A549 (cell line): ENCODE data around the gene ANKK1.

ENCODE experiments used
- CEBPB ChIP-seq, 2 experiments: fragments of >200 bp in 1 of 2; sonication (Bioruptor Twin) in 1 of 2; formaldehyde crosslinking in 1 of 2; IDR thresholded peaks; 2 replicates each; pipeline ENCODE4 v1.6.1; 2012 to 2016
- EP300 ChIP-seq, 2 experiments: fragments of >200 bp; sonication (Bioruptor Twin); formaldehyde crosslinking; IDR thresholded peaks; 2 replicates in 1 of 2; 3 replicates in 1 of 2; pipeline ENCODE4 v1.6.1; 2016 to 2017
- HOXA7 ChIP-seq: fragments of 250-450 bp; sonication (Bioruptor Pico); IDR thresholded peaks from 2 replicates; pipeline ENCODE4 v1.5.0; 2020; ENCODE audit warnings: mild to moderate bottlenecking, moderate library complexity
- JUN ChIP-seq, 2 experiments: fragments of >200 bp; sonication (Bioruptor Twin); formaldehyde crosslinking; IDR thresholded peaks; 2 replicates in 1 of 2; 3 replicates in 1 of 2; pipeline ENCODE4 v1.6.1; 2016 to 2017
- SMC3 ChIP-seq: fragments of >200 bp; sonication (Bioruptor Twin); formaldehyde crosslinking; IDR thresholded peaks from 3 replicates; pipeline ENCODE4 v1.6.1; 2018; ENCODE audit warnings: inconsistent platforms
- ZFP36 ChIP-seq: fragments of 450-650 bp; IDR thresholded peaks from 2 replicates; pipeline ENCODE4 v1.6.1; 2014; ENCODE audit warnings: borderline replicate concordance; ENCODE audit not compliant: partially characterized antibody
- TF ChIP-seq, protein P1 (sequence below): fragments of >200 bp; sonication (Bioruptor Twin); formaldehyde crosslinking; IDR thresholded peaks from 3 replicates; pipeline ENCODE4 v1.5.1; 2016
- TF ChIP-seq, protein P2 (sequence below): fragments of 200-600 bp; sonication (generic); IDR thresholded peaks from 2 replicates; pipeline ENCODE4 v1.6.1; 2016; ENCODE audit warnings: antibody characterized with exemption, mild to moderate bottlenecking, moderate library complexity
- TF ChIP-seq, protein P3 (sequence below): fragments of 150-350 bp; IDR thresholded peaks from 2 replicates; pipeline ENCODE4 v1.6.1; 2014; ENCODE audit warnings: low read depth, mild to moderate bottlenecking, low read length
- TF ChIP-seq, protein P4 (sequence below): fragments of 450-650 bp; IDR thresholded peaks from 2 replicates; pipeline ENCODE4 v1.6.1; 2014; ENCODE audit warnings: antibody characterized with exemption

DNA sequence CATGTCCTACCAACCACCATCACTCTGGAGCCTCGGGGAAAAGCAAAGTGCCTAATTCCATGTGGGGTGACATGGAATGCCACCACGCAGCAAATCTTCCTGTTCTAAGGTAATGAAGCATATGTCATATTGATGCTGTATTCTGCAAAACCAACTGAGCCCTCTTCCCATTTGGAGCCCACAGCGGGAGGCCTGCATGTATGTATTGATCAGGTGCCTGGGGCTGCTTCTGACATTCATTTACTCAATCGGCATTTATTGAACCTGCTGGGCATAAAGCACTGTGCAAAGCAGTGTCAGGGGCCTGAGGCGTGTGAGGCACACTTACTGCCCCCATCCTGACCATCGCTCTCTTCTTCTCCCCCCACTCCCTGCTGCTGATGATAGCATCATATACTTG, 39.1 kb downstream of the ANKK1 start:
- TF ChIP-seq, protein P1, sequence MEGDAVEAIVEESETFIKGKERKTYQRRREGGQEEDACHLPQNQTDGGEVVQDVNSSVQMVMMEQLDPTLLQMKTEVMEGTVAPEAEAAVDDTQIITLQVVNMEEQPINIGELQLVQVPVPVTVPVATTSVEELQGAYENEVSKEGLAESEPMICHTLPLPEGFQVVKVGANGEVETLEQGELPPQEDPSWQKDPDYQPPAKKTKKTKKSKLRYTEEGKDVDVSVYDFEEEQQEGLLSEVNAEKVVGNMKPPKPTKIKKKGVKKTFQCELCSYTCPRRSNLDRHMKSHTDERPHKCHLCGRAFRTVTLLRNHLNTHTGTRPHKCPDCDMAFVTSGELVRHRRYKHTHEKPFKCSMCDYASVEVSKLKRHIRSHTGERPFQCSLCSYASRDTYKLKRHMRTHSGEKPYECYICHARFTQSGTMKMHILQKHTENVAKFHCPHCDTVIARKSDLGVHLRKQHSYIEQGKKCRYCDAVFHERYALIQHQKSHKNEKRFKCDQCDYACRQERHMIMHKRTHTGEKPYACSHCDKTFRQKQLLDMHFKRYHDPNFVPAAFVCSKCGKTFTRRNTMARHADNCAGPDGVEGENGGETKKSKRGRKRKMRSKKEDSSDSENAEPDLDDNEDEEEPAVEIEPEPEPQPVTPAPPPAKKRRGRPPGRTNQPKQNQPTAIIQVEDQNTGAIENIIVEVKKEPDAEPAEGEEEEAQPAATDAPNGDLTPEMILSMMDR: no peak
- TF ChIP-seq, protein P2, sequence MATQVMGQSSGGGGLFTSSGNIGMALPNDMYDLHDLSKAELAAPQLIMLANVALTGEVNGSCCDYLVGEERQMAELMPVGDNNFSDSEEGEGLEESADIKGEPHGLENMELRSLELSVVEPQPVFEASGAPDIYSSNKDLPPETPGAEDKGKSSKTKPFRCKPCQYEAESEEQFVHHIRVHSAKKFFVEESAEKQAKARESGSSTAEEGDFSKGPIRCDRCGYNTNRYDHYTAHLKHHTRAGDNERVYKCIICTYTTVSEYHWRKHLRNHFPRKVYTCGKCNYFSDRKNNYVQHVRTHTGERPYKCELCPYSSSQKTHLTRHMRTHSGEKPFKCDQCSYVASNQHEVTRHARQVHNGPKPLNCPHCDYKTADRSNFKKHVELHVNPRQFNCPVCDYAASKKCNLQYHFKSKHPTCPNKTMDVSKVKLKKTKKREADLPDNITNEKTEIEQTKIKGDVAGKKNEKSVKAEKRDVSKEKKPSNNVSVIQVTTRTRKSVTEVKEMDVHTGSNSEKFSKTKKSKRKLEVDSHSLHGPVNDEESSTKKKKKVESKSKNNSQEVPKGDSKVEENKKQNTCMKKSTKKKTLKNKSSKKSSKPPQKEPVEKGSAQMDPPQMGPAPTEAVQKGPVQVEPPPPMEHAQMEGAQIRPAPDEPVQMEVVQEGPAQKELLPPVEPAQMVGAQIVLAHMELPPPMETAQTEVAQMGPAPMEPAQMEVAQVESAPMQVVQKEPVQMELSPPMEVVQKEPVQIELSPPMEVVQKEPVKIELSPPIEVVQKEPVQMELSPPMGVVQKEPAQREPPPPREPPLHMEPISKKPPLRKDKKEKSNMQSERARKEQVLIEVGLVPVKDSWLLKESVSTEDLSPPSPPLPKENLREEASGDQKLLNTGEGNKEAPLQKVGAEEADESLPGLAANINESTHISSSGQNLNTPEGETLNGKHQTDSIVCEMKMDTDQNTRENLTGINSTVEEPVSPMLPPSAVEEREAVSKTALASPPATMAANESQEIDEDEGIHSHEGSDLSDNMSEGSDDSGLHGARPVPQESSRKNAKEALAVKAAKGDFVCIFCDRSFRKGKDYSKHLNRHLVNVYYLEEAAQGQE: no peak
- TF ChIP-seq, protein P3, sequence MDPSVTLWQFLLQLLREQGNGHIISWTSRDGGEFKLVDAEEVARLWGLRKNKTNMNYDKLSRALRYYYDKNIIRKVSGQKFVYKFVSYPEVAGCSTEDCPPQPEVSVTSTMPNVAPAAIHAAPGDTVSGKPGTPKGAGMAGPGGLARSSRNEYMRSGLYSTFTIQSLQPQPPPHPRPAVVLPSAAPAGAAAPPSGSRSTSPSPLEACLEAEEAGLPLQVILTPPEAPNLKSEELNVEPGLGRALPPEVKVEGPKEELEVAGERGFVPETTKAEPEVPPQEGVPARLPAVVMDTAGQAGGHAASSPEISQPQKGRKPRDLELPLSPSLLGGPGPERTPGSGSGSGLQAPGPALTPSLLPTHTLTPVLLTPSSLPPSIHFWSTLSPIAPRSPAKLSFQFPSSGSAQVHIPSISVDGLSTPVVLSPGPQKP: no peak
- no peak for TF ChIP-seq ZFP36
- TF ChIP-seq HOXA7: no peak
- TF ChIP-seq JUN (IDR thresholded peaks at IDR 0.05): no peak
- no peak for TF ChIP-seq SMC3
- no peak for TF ChIP-seq EP300 (IDR thresholded peaks at IDR 0.05)
- no peak for TF ChIP-seq CEBPB (IDR thresholded peaks at IDR 0.05)
- TF ChIP-seq, protein P4, sequence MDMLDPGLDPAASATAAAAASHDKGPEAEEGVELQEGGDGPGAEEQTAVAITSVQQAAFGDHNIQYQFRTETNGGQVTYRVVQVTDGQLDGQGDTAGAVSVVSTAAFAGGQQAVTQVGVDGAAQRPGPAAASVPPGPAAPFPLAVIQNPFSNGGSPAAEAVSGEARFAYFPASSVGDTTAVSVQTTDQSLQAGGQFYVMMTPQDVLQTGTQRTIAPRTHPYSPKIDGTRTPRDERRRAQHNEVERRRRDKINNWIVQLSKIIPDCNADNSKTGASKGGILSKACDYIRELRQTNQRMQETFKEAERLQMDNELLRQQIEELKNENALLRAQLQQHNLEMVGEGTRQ: no peak
